ENCODE results near the gene PTPN23. TPM values are rescaled to one million over a fixed set of nuclear protein-coding genes. Genes with fewer than 3 reads are reported as not detected.

PTPN23 gene
- total and polyA plus RNA-seq, 2 of the 8 experiments (the other 6 are each of a cell fraction or from before 2014, with no cell fraction given) = 2.9 to 46.7 TPM

- Histone ChIP-seq H3K18ac (ENCODE audit: extremely low read depth, low read length) (no peak overlapping the region), H2BK12ac (ENCODE audit: low read depth, low read length) (no peak overlapping the region), H4K5ac (ENCODE audit: insufficient read length, low read depth, low read length) (no peak overlapping the region), H2BK120ac (replicated peaks; ENCODE audit: low read depth, low read length) (no peak overlapping the region), H3K9me3 (ENCODE audit: insufficient read depth in 2 of 2, low read depth in 1 of 2, low read length in 1 of 2) (no peaks in the 10 kb centered on the region), H3K23ac (ENCODE audit: insufficient read length) (no peak overlapping the region), H3K4ac (replicated peaks; ENCODE audit: insufficient read length, low read depth, low read length) (no peak overlapping the region), H3K9ac (replicated peaks in 1 of 4; ENCODE audit: extremely low read depth in 1 of 4, low read depth in 3 of 4, low read length in 3 of 4) (no peak overlapping the region), H2AK5ac (ENCODE audit: low read depth, low read length) (no peak overlapping the region), H3K79me1 (ENCODE audit: low read depth, low read length) (no peaks in the 10 kb centered on the region; the same call in 1 of the 2 replicates), H3K36me3 (ENCODE audit: control insufficient read depth in 2 of 4, insufficient read depth in 4 of 4, low read length in 3 of 4) (peaks cover 11 to 57% (median 43%) of the 10 kb centered on the region in 4 experiments), H2BK5ac (ENCODE audit: low read depth, low read length) (no peak overlapping the region), H2BK20ac (ENCODE audit: low read length) (no peak overlapping the region), H3K4me3 (ENCODE audit: extremely low read depth in 1 of 4, insufficient read depth in 2 of 4, low read depth in 3 of 4, low read length in 4 of 4) (no peak overlapping the region), H4K91ac (replicated peaks; ENCODE audit: insufficient read length, low read length) (no peak overlapping the region), H3K79me2 (ENCODE audit: control insufficient read depth in 1 of 2, insufficient read depth in 2 of 2, low read length in 2 of 2) (no peaks in the 10 kb centered on the region), H4K8ac (ENCODE audit: extremely low read depth, insufficient read depth, low read length) (no peak overlapping the region), H2BK15ac (ENCODE audit: low read length) (no peak overlapping the region), H3K14ac (ENCODE audit: insufficient read length) (no peak overlapping the region), H3K27ac (ENCODE audit: low read depth, low read length) (no peak overlapping the region), H3K27me3 (replicated peaks in 1 of 4; ENCODE audit: control insufficient read depth in 3 of 4, extremely low read depth in 1 of 4, insufficient read depth in 3 of 4, low read length in 3 of 4) (no peaks in the 10 kb centered on the region), H2AFZ (ENCODE audit: low read length) (no peak overlapping the region), H3K23me2 (ENCODE audit: low read depth, low read length) (no peaks in the 10 kb centered on the region), H3K4me2 (ENCODE audit: insufficient read depth in 1 of 2, low read depth in 2 of 2, low read length in 2 of 2) (no peak overlapping the region), H3K4me1 (replicated peaks in 1 of 4; ENCODE audit: control insufficient read depth in 3 of 4, insufficient read depth in 4 of 4, low read length in 3 of 4) (no peaks in the 10 kb centered on the region), H4K20me1 (replicated peaks in 1 of 2; ENCODE audit: control insufficient read depth in 1 of 2, insufficient read depth in 2 of 2, low read length in 2 of 2) (peaks cover 0 to 2% of the 10 kb centered on the region in 2 experiments), H3K56ac (replicated peaks; ENCODE audit: insufficient read length, low read depth, low read length) (no peak overlapping the region)
- no peak for FAIRE-seq
- POLR2A ChIA-PET (ENCODE audit: partially characterized antibody) = interaction anchor here (1.5 kb wide), 1 partner anchor 39 kb away, joined by 5 read pairs; no protein-coding TSS in a partner anchor
- 74% methylated on average over 2 of the region's 2 CpGs; no CpG with 5 or more reads in 1 of the 2 experiments for WGBS, 2 experiments (ENCODE audit: extremely low coverage in 1 of 2, insufficient coverage in 1 of 2, insufficient read length in 1 of 2, insufficient replicate concordance in 2 of 2, low coverage in 1 of 2, low lambda C conversion rate in 2 of 2, missing lambda C conversion rate in 1 of 2)
- no peak for DNase-seq (ENCODE audit: low read depth in 1 of 2, low spot score in 2 of 2)
- TF ChIP-seq NRF1 (IDR thresholded peaks at IDR 0.05; ENCODE audit: low read depth, low read length) = no peak
- no peak for TF ChIP-seq YY1 (IDR thresholded peaks at IDR 0.05; ENCODE audit: low read depth, low read length)
- no peak for TF ChIP-seq ATF2 (IDR thresholded peaks at IDR 0.05; ENCODE audit: low read length)
- TF ChIP-seq TCF12 (IDR thresholded peaks at IDR 0.05; ENCODE audit: low read depth, low read length) = no peak
- TF ChIP-seq NANOG (IDR thresholded peaks at IDR 0.05; ENCODE audit: insufficient read depth, low read depth, low read length, poor library complexity, severe bottlenecking) = no peak
- no peak for TF ChIP-seq JUND (IDR thresholded peaks at IDR 0.05; ENCODE audit: low read length)
- TF ChIP-seq CBX5 (IDR thresholded peaks at IDR 0.05; ENCODE audit: low read depth, low read length) = no peak
- TF ChIP-seq CTBP2 (IDR thresholded peaks at IDR 0.05; ENCODE audit: borderline replicate concordance, insufficient read depth, insufficient read length, low read length) = no peak
- CTCF ChIA-PET (ENCODE audit: partially characterized antibody) = interaction anchor here (1.2 kb wide), 1 partner anchor 31 kb away, joined by 3 read pairs; no protein-coding TSS in a partner anchor
These were observed 40.9 kb upstream of the PTPN23 start for GRCh38 chr3:47339951-47340350.
